ENCODE measurements around the gene MAL. TPM values are rescaled to one million over a fixed set of nuclear protein-coding genes. Genes with fewer than 3 reads are reported as not detected.
"Not testable (repeated sequence)": the region's sequence is repeated elsewhere in the genome, so short reads cannot be mapped to it uniquely, and the experiment has no call there.

Gene MAL
- total RNA-seq, 1 experiment from 2014 or later: 0.80 TPM

DNA sequence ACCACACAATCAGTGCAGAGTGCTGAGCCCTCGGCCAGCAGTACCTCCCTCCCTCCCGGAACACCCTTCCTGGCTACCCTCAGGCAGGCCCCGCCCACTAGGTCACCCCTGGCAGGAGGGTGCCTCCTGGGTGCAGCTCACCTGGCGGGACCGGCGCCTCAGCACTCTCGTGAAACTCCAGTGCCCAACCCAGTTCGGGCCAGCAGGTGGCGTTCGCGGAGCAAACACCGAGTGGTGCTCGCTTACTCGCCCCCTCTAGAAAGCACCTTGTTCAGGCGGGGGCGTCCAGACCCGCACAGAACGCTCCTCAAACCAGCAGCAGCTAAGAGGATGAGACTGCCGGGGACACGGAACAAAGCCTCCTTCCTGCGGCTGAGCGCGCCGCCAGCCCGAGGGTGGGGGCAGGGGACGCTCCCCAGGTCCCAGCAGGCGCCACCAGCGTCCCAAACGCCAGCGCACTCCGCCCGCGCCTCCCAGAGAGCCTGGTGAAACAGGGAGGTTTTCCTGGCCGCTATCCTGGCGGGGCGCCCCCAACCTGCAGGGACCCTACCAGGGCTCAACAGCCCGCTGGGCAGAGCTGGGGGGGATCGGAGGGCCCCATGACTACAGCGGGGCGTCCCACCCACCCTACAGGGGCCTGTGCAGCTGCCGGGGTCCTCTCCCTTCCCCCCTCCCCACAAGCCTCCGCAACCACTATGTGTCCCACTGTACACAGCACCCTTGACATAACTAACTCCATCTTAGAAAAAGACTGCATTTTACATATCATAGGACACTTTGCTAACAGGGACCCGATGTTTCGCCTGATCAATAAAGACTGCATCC lies 51.4 kb downstream of the MAL start:
- Histone ChIP-seq H3K27me3 (ENCODE audit: control insufficient read depth, insufficient read depth, low read length) (peaks cover 9% of the 10 kb centered on the region), H3K4me3 (ENCODE audit: insufficient read depth, low read depth, low read length) (peak overlapping the region; percentile 51), H3K36me3 (replicated peaks; ENCODE audit: control insufficient read depth, insufficient read depth, low read length) (no peaks in the 10 kb centered on the region)
- DNase-seq: peak; percentile 85

- no peak for DNase-seq
- Histone ChIP-seq H3K36me3 (replicated peaks; ENCODE audit: control insufficient read depth, insufficient read depth, low read length) (no peaks in the 10 kb centered on the region), H3K4me3 (ENCODE audit: insufficient read depth, low read depth, low read length) (no peak overlapping the region), H3K27me3 (ENCODE audit: control insufficient read depth, insufficient read depth, low read length) (peaks cover 9% of the 10 kb centered on the region)
Measured at GRCh38 chr2:95077530-95077825, 52.0 kb downstream of the MAL start.

DNA sequence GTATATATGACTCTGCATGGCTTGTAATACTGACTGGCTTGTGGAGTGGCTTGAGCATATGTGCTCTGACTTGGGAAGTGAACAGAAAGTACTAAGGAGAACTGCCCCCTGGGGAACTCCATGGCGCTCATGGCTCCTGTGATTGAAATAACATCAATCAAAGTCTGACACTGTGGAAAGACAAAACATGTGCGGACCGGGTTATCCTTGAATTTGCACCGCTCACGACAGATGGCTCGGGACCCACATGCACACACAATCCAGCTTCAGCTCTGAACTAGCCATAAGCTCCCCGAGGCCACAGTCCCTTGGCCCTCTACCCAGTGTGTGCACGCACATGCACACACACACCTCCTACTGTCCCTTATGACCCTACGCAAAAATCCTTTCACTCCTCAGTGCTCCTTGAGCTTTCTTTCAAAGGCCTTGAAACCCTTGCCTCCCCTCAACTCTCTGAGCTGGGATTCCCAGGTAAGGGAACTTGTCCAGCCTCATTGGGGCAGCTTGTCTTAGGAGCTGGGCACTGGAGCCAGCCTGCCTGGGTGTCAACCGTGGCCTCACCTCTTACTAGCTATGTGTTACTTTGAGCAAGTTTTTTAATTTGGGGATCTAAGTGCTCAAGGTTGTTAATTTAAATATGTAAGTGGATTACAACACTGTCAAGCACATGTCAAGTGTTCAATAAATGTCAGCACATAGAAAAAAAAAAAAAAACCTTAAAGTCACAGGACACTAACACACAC lies 52.5 kb downstream of the MAL start:
- Histone ChIP-seq H3K36me3 (replicated peaks; ENCODE audit: control insufficient read depth, insufficient read depth, low read length) (no peaks in the 10 kb centered on the region), H3K27me3 (ENCODE audit: control insufficient read depth, insufficient read depth, low read length) (peaks cover 9% of the 10 kb centered on the region), H3K4me3 (ENCODE audit: insufficient read depth, low read depth, low read length) (no peak overlapping the region)
- DNase-seq: no peak

- Histone ChIP-seq H3K4me3 (ENCODE audit: insufficient read depth, low read depth, low read length) (no peak overlapping the region), H3K36me3 (replicated peaks; ENCODE audit: control insufficient read depth, insufficient read depth, low read length) (no peaks in the 10 kb centered on the region), H3K27me3 (ENCODE audit: control insufficient read depth, insufficient read depth, low read length) (peaks cover 9% of the 10 kb centered on the region)
- peak; percentile 36 for DNase-seq
Measured at GRCh38 chr2:95079199-95079683, 53.7 kb downstream of the MAL start.

DNA sequence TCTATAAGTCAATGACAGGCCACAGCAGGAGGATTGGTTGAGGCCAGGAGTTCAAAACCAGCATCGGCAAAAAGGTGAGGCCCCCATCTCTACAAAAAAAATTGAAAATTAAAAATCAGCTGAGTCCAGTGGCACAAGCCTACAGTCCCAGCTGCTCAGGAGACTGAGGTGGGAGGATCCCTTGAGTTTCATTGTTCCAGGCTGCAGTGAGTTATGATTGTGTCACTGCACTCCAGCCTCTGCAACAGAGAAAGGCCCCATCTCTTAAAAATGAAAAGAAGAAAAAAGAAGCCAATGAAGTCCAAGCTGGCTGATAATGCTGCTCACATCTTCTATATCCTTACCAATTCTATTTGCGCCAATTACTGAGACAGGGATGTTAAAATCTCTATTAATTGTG lies 57.0 kb downstream of the MAL start:
- Histone ChIP-seq H3K27me3 (ENCODE audit: control insufficient read depth, insufficient read depth, low read length) (peaks cover 1% of the 10 kb centered on the region; the same call in 1 of the 2 replicates), H3K4me3 (ENCODE audit: insufficient read depth, low read depth, low read length) (no peak overlapping the region), H3K36me3 (replicated peaks; ENCODE audit: control insufficient read depth, insufficient read depth, low read length) (no peaks in the 10 kb centered on the region; the same call in 1 of the 2 replicates)
- no peak for DNase-seq

- no peaks in the 10 kb centered on the region; the same call in 1 of the 2 replicates for H3K36me3 ChIP-seq (replicated peaks; ENCODE audit: control insufficient read depth, insufficient read depth, low read length)
- H3K4me3 ChIP-seq (ENCODE audit: insufficient read depth, low read depth, low read length): no peak overlapping the region
- no peaks in the 10 kb centered on the region for H3K27me3 ChIP-seq (ENCODE audit: control insufficient read depth, insufficient read depth, low read length)
- DNase-seq: no peak
Measured at GRCh38 chr2:95086017-95086416, 60.5 kb downstream of the MAL start.

- Histone ChIP-seq H3K4me3 (ENCODE audit: insufficient read depth, low read depth, low read length) (no peak overlapping the region), H3K27me3 (ENCODE audit: control insufficient read depth, insufficient read depth, low read length) (no peaks in the 10 kb centered on the region), H3K36me3 (replicated peaks; ENCODE audit: control insufficient read depth, insufficient read depth, low read length) (peaks cover 2% of the 10 kb centered on the region)
- no peak for DNase-seq
Measured at GRCh38 chr2:95087379-95087778, 61.9 kb downstream of the MAL start.

DNA sequence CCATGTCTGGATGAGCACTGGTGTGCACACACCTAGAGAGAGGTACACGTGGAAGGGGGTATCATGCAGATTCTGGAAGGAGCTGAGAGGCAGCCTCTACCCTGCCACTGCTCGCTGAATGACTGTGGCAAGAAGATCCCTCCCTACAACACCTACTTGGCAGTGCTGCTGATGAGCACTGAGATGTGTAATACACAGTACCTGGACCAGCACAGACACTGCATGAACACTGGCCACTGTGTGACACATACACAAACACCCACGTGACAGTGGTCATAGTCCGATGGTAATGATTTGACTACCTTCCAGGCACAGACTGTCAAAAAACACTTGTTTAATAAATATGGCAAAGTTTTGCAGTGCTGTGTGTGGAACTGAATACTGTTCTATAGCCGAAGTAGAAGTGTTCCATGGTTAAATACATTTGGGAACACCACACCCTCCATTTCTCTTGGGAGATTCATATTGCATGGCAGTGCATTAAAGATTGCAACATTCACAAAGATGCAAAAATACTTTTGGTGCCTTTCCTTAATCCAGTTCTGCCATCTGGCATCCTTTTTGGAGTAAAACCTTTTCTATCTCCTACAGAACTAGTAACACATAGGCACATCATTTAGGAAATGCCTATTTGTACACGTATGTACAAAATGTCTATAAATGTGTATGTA lies 66.5 kb downstream of the MAL start:
- Histone ChIP-seq H3K36me3 (replicated peaks; ENCODE audit: control insufficient read depth, insufficient read depth, low read length) (peaks cover 4% of the 10 kb centered on the region), H3K27me3 (ENCODE audit: control insufficient read depth, insufficient read depth, low read length) (no peaks in the 10 kb centered on the region), H3K4me3 (ENCODE audit: insufficient read depth, low read depth, low read length) (no peak overlapping the region)
- no peak for DNase-seq

GRCh38 chr2:95098273-95098672 lies 72.8 kb downstream of the MAL start:
- not testable (repeated sequence) for H3K36me3 ChIP-seq (replicated peaks; ENCODE audit: control insufficient read depth, insufficient read depth, low read length); DNase-seq; H3K27me3 ChIP-seq (ENCODE audit: control insufficient read depth, insufficient read depth, low read length); H3K4me3 ChIP-seq (ENCODE audit: insufficient read depth, low read depth, low read length)

GRCh38 chr2:95099910-95100309 lies 74.4 kb downstream of the MAL start:
- no peaks in the 10 kb centered on the region for H3K27me3 ChIP-seq (ENCODE audit: control insufficient read depth, insufficient read depth, low read length)
- peaks cover 10% of the 10 kb centered on the region for H3K36me3 ChIP-seq (replicated peaks; ENCODE audit: control insufficient read depth, insufficient read depth, low read length)
- H3K4me3 ChIP-seq (ENCODE audit: insufficient read depth, low read depth, low read length): no peak overlapping the region
- no peak for DNase-seq

Other genes starting within 250 kb of the MAL start
- not detected in 2 replicates for gene TEKT4, start 154.3 kb upstream of the MAL start, total RNA-seq (2014; rRNA removed; shearing (Covaris generic))
- gene MRPS5, start 96.1 kb downstream of the MAL start, total RNA-seq (2014; rRNA removed; shearing (Covaris generic)): 71.7 and 104 TPM in 2 replicates
- 5.2 and 11.4 TPM in 2 replicates for gene ZNF514, start 134.1 kb downstream of the MAL start, total RNA-seq (2014; rRNA removed; shearing (Covaris generic))
- 4.9 and 7.4 TPM in 2 replicates for gene ZNF2, start 140.1 kb downstream of the MAL start, total RNA-seq (2014; rRNA removed; shearing (Covaris generic))
- gene ZNF892, start 181.8 kb downstream of the MAL start, total RNA-seq (2014; rRNA removed; shearing (Covaris generic)): 4.6 and 4.7 TPM in 2 replicates
- gene PROM2, start 248.7 kb downstream of the MAL start, total RNA-seq (2014; rRNA removed; shearing (Covaris generic)): 1.1 and 1.8 TPM in 2 replicates